GM12864 (cell line): ENCODE results near the gene PHF12.

Experiments used
- DNase-seq: peaks from one replicate; pipeline ENCODE4 v3.0.0-alpha.2; 2011; ENCODE audit warnings: low read depth
- H3K4me3 ChIP-seq: 2 replicates; pipeline ENCODE4 v1.5.1; 2011; ENCODE audit warnings: mild to moderate bottlenecking, low read depth, low read length, control low read depth
- CTCF ChIP-seq: IDR thresholded peaks from 2 replicates; pipeline ENCODE4 v1.5.1; 2011; ENCODE audit warnings: low read depth, mild to moderate bottlenecking, moderate library complexity, low read length, control low read depth, inconsistent platforms; ENCODE audit errors: missing control alignments

PHF12 gene

GRCh38 chr17:28920201-28920600 is 31.1 kb downstream of the PHF12 start:
- H3K4me3 ChIP-seq: no peak overlapping the region
- no peak for TF ChIP-seq CTCF
- no peak for DNase-seq

- no peak overlapping the region for H3K4me3 ChIP-seq
- TF ChIP-seq CTCF: no peak
- no peak for DNase-seq
Measured at GRCh38 chr17:28918295-28918694, 33.0 kb downstream of the PHF12 start.

- TF ChIP-seq CTCF: no peak
- no peak overlapping the region for H3K4me3 ChIP-seq
- no peak for DNase-seq
Measured at GRCh38 chr17:28917465-28917864, 33.9 kb downstream of the PHF12 start.

DNA sequence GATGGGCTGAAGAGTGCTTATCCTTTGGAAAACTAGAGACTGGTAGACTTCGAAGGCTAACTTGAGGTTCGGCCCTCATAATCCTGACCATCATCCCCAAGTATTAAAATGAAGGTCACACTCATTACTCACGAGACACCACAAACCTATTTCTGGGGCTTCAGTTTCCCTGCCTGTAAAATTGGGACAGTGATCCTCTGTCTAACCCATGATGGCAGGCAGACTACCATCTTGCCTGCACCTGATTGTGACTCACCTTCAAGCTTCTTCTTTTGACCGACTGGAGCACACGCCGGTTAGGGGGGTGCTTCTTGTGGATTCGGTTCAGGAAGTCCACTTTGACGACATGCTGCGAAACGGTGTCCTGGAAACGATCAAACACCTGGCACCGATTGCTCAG is 34.3 kb downstream of the PHF12 start:
- no peak overlapping the region for H3K4me3 ChIP-seq
- DNase-seq: no peak
- no peak for TF ChIP-seq CTCF

GRCh38 chr17:28916302-28916934 is 34.9 kb downstream of the PHF12 start:
- H3K4me3 ChIP-seq: no peak overlapping the region
- DNase-seq: no peak
- TF ChIP-seq CTCF: peak; percentile 60

- no peak for TF ChIP-seq CTCF
- no peak overlapping the region for H3K4me3 ChIP-seq
- no peak for DNase-seq
Measured at GRCh38 chr17:28912938-28913333, 38.4 kb downstream of the PHF12 start.

GRCh38 chr17:28912281-28912937 is 38.9 kb downstream of the PHF12 start:
- no peak overlapping the region for H3K4me3 ChIP-seq
- DNase-seq: no peak
- TF ChIP-seq CTCF: peak; percentile 11
